GM19043 (cell line): ENCODE measurements around the gene PRKCH.

Source experiments
- ATAC-seq: cut with Tn5 transposase; IDR thresholded peaks from one replicate; pipeline ENCODE4 v1.9.1; 2021; ENCODE audit warnings: low read depth; ENCODE audit not compliant: unreplicated experiment

The PRKCH gene

DNA sequence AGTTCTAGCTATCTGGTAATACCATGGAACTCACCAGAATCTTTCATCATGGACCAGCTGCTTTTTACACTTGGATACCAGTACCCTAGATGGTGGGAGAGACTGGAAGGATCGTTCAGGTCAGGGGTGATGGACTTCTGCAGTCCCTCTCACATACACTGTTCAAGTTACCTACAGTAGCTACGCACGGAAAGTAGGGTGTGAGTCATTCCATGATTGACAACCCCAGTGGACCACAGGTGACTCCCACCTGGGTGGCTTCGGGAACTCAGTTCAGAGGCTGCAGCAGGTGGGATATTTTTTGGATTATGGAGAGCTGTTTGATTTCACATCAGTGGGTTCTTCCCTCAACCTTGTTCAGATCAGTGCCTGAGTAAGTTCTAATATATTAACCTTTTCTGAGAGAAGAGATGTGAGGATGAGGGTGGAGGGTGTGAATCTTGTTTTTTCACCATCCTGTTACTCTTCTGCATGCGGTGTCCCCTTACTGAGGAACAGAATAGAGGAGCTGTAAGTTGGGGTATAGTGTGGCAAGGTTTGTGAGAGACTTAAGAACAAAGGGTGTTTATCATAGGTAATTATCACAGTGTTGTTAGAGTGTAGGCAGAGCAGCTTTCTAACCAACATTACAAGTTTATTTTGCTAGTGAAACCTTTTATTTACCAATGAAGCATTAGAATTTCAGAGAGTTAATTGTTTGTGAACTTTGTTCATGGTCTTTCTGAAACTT lies 39.6 kb downstream of the PRKCH start:
- no peak for ATAC-seq

DNA sequence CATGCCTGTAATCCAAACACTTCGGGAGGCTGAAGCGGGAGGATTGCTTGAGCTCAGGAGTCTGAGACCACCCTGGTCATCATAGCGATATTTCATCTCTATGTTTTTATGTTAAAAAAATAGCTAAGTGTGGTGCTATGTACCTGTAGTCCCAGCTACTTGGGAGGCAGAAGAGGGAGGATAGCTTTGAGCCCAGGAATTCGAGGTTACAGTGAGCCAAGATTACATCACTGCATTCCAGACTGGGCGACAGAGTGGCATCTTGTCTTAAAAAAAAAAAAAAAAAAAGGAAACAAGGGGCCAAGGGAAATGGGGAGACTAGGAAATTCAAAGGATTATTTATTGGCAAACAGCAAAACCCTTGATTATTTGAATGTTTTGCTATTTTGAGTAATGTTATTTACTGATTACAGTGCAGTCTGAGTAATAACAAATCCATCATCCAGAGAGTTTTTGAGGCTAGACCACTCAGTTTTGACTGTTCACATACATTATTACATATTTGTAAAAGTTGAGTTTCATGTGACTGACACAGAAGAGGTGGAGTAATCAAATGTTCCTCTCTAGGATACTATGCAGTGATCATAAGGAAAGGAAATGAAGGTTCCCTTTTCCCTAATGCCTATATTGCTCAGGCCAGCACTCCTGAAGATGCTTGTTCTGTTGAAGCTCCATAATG lies 40.8 kb downstream of the PRKCH start:
- ATAC-seq = no peak

DNA sequence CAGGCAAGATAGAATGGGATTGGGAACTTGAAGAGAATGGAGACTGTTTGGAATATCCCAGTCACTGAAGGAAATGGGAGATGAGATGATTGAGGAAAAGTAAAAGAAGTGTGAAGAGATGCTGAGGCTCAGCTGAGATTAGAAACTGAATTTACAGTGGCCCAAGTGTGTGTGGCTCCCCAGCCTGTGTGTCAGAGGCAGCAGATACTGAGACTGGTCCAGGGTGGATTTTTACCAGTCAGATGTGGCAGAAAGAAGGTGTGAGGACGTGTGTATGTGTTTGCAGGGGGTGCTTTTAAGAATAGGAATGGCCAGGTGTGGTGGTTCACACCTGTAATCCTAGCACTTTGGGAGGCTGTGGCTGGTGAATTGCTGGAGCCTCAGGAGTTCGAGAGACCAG lies 42.9 kb downstream of the PRKCH start:
- no peak for ATAC-seq

GRCh38 chr14:61365667-61366212 lies 44.4 kb downstream of the PRKCH start:
- ATAC-seq = no peak

GRCh38 chr14:61368114-61368710 lies 46.8 kb downstream of the PRKCH start:
- ATAC-seq = no peak

DNA sequence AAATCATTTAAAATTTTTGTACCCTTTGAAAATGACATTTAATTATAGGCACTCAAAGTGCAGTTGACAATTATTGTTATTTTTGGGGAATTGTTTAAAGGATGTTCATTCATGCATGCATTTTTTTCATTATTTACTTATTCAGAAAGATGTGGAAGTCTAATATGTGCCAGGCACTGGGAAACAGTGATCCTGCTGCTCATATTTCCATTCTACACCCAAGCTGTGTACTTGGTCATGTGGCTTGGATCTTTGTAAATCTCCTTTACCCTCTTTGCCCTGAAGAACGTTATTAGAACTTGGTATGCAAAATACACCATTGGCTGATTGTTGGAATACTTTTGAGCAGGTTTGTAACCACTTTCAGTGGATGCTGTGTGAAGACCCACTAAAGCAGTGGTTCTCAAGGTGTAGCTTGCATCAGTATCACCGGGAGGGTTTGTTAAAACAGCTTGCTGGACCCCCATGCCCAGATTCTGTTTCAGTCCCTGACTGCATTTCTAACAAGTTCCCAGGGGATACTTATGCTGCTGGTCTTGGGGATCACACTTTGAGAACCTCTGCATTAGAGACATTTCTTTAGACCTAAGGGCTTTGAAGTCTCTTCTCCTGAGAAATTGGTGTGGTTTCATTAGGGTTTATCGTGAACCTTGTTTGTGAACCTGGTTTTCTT lies 47.5 kb downstream of the PRKCH start:
- ATAC-seq = no peak

- no peak for ATAC-seq
These were observed 48.1 kb downstream of the PRKCH start for GRCh38 chr14:61369454-61369810.

DNA sequence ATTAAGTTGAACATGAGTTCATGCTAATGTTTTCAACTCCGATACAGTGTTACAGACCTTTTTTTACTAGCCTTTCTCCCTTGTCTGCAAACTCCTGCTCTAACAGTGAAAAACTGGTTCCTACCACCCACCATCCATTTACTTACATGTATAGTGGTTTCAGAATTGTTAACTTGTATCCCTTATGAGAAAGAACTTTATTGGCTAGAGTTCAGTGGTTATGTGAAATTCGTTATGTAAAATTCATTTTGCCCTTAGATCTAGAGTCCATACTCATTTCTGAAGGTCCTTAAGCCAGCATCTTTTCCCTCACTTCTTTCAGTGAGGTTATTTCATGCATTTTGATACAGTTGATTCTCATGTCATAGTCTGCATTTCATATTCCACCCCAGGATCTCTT lies 51.0 kb downstream of the PRKCH start:
- ATAC-seq = no peak

DNA sequence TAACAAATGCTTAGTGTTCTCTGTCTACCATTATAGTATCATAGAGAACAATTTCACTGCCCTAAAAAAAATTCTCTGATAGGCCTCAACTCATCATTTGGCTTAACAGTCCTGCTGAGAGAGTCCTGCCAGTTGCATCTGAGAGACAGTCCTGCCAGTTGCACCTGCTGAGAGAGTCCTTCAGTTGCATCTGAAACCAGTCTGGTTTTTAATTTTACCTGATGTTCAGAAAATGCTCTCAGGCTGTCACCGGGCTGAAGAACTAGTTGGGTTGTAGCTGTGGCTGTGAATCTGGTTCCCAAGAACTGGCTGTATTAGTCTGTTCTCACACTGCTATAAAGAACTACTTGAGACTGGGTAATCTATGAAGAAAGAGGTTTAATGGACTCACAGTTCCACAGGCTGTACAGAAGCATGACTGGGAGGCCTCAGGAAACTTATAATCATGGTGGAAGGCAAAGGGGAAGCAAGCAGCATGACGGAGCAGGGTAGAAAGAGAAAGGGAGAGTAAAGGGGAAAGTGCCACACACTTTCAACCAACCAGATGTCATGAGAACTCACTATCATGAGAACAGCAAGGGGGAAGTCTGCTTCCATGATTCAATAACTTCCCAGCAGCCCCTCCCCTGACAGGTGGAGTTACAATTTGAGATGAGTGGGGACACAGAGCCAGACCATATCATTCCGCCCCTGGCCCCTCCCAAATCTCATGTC lies 51.6 kb downstream of the PRKCH start:
- no peak for ATAC-seq

GRCh38 chr14:61374284-61374683 lies 52.9 kb downstream of the PRKCH start:
- no peak for ATAC-seq

GRCh38 chr14:61375218-61375617 lies 53.8 kb downstream of the PRKCH start:
- ATAC-seq = no peak

DNA sequence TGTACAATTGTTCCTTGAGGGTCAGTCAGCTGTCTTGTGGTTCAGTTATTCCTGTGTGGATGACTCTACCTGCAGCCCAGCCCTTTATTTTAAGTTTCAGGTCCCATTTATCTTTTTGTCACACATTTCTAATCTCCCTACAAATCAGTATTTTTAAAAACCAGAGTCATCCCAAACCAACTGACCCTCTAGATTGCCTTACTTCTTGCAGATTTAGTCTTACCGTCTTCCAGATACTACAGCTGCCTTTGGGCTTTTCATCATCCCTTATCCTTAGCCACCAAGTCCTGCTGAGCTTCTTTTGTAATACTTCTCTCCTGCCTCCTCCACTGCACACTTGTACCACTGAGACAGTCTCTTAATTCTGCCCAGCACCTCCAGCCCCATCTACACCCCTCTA lies 54.9 kb downstream of the PRKCH start:
- ATAC-seq = no peak

DNA sequence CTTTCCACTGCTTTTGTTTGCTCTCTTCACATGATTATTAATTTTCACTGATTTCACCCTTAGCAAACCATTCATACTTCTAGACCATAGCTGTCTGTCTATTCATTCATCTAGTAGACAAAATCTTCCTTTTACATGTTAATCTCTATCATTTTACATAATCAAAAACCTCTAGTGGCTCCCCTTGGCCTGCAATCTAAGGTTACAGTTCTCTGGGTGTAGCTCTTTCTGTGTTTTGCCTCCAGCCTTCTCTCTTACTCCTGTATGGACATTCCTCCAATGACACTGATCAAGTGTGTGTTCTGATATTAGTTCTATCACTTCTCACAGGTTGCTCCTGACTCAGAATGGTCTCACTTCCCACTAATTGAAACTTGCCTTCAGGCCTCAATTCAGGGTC lies 56.4 kb downstream of the PRKCH start:
- no peak for ATAC-seq

DNA sequence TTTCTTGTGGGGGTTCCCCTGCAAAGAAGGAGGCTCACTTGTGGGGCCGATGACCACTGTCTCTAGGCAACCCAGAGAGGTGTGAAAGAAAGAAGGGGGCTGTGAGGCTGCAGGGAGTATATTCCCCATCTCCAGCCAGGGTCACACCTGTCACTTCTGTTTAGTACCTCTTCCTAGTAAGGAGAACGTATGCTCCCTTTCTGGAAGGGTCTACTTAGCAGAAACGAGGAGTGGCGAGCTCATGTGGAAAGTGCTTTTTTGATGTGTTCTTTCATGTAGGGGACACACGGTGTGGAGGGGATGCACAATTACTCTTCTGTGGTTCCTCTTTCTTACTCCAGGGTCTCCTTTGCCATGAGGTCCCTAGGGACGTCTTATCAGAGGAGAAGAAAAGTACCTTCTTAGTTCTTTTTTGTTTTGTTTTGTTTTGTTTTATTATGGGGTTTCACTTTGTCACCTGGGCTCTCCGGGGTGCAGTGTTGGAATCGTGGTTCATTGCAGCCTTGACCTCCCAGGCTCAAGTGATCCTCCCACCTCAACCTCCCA lies 58.3 kb downstream of the PRKCH start:
- ATAC-seq = peak; percentile 43

DNA sequence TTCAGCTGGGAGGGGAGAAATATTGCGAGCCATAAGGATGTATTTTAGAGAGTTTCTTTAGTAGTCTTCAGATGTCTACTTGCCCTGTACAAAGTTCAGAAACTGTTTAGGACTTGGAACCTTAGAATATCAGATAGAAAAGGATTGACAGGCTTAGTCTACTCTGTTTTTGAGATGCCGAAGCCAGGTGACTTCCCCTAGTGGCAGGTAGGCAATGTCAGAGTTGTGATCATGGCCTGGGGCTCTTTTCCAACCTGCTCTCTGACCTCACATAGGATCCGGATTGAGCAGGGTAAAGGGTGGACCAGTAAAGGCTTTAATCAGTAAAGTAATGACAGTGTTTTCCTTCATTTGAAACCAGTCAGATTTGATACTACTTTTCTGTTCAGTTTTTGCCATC lies 59.6 kb downstream of the PRKCH start:
- ATAC-seq = no peak

- ATAC-seq = no peak
These were observed 60.2 kb downstream of the PRKCH start for GRCh38 chr14:61381553-61381952.

DNA sequence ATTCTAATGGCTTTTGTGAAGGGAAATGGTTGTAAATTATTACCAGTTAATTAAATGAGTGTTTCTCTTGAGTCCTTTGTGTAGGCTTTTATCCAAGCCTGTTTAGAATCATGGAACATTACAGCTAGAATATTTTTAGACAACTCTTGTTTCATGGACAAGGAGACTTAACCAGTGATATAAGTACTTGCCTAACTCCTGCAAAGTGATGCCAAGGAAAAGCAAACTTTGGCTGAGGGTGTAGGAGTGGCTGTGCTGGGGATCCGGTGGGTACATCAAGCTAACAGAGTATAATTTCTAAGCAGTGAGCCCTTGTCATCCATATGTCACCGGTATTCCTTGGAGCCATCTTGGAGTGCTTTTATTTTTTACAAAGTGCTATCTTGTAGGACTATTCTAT lies 61.5 kb downstream of the PRKCH start:
- ATAC-seq = no peak

DNA sequence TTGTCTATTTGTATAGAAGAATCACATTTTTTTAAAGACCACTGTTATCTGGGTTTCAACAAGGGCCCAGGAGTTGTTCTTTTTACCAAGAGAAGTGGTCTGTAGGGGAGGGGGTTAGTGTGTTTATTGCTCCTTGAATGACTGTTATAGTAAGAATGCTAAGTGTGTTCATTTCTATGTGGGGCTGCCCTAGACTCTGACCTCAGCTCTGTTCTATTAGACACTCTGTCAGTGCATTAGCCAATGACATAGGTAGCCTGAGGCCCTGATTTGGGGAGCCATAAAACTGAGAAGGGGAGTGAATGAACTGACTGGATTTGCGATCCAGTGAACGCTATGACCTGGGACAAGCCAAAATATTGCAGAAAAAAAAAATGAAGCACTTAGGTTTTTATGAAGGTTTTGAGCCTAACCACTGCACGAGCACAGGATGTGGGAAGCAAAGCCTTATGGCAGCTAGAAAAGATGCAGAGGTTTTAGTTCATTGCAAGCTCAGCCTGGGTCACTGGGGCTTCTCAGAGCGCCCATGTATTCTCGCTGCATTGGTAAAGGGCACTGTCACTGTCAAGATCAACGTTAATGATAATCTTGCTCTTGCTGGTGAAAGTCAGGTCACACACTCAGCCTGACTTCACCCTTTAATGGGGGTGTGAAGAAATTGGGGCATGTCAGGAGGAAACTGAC lies 63.8 kb downstream of the PRKCH start:
- ATAC-seq = no peak

DNA sequence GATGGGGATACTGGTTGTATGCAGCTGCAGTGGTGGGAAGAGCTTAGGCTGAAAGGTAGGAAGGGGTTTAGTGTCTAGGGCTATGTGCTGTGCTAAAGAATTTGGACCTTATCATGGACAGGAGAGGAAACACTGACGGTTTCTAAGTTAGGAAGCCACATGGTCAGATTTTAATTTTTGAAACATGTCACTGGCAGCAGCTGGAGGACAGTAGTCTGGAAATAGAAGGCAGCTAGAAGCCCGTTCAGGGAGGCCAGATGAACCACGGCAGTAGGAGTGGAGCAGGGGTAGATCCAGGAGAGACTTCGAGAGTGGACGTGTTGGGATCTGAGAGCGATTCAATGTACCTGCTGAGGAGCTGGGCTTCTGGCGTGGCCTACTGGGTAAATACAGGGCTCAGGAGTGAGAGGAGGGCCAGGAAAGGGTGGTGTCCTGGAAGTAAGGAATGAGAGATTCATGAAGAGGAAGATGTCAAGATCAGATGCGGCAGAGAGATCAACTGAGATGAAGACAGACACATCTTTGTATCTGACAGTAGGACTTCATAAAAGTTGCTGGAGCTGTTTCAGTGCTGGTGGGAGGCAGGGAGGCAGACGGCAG lies 64.9 kb downstream of the PRKCH start:
- no peak for ATAC-seq
